A375 (cell line): ENCODE measurements around the gene OXTR. TPM values are rescaled to one million over a fixed set of nuclear protein-coding genes. Genes with fewer than 3 reads are reported as not detected.

Experiments used
- total RNA-seq: library from RNA; depleted of rRNA; stranded (reverse); fragments of >200 nt; shearing (Covaris generic); gene quantifications from 2 replicates; pipeline ENCODE4 v1.2.3, GENCODE V29; 2014; rRNA removed

OXTR gene
- total RNA-seq: 1.1 and 1.2 TPM in 2 replicates

GRCh38 chr3:8769088-8769822, at the start of gene OXTR:
TSS of gene OXTR (minus strand) at chr3:8769613. CDS start at chr3:8768187, 1,426 bp downstream.

GRCh38 chr3:8733332-8734094, 35.9 kb downstream of the OXTR start, which contains the start of gene CAV3:
TSS of gene CAV3 (plus strand) at chr3:8733802. CDS start at chr3:8733877, 75 bp downstream.

Other genes with a start within 250 kb of the OXTR start
- gene SSUH2, start 124.8 kb downstream of the OXTR start, total RNA-seq: 9.6 and 10.6 TPM in 2 replicates
- gene CAV3, start 35.8 kb downstream of the OXTR start, total RNA-seq: not detected in 2 replicates
- gene RAD18, start 193.9 kb upstream of the OXTR start, total RNA-seq: 21.8 and 22.1 TPM in 2 replicates